ENCODE data around the gene ANGPTL4. TPM values are rescaled to one million over a fixed set of nuclear protein-coding genes. Genes with fewer than 3 reads are reported as not detected.

The ANGPTL4 gene
- total RNA-seq, 4 donors from 2014 or later, result 15.3 to 56.4 (median 19.1) TPM

DNA sequence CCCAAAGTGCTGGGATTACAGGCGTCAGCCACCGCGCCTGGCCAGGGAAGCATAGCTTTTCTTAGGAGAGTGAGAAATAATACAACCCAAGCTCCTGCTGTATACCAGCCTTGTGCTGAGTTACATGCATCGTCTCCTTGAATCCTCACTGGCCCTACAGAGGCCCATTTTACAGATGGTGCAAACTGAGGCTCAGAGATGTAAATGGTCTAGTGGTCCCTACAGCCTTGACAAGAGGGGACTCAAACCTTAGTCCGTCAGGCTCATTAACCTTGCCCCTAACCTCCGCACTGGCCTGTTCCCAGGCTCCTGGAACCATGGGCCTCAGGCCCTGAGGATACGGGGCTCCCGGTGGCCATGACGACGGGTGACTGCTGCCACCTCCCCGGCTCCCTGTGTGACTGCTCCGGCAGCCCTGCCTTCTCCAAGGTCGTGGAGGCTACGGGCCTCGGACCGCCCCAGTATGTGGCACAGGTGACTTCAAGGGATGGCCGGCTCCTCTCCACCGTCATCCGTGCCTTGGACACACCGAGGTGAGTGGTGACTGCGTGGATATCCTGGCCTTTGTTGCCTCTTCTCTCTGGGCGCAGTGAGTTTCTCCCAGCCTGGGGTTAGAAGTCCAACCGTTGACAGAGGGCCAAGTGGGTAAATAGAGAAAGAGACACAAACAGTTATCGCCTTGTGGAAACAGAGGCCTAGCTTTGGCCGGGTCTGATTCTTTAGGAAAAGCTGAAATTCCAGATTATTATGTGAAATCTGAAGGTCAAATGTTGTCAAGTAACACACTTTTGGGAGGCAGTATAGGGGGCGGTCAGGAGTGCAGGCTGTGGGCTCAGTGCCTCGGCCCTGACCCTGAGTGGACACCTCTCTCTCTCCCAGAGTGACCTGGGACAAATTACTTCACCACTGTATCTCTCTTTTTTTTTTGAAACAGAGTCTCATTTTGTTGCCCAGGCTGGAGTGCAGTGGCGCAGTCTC, 57.8 kb downstream of the ANGPTL4 start:
- DNase-seq (ENCODE audit: low spot score in 2 of 2), result no peak
- Histone ChIP-seq H3K9me3 (no peaks in the 10 kb centered on the region), H3K4me1 (peaks cover 25% of the 10 kb centered on the region), H3K36me3 (peaks cover 15% of the 10 kb centered on the region), H3K4me3 (no peak overlapping the region), H3K27me3 (no peaks in the 10 kb centered on the region), H3K27ac (no peak overlapping the region)
- TF ChIP-seq, protein P1, sequence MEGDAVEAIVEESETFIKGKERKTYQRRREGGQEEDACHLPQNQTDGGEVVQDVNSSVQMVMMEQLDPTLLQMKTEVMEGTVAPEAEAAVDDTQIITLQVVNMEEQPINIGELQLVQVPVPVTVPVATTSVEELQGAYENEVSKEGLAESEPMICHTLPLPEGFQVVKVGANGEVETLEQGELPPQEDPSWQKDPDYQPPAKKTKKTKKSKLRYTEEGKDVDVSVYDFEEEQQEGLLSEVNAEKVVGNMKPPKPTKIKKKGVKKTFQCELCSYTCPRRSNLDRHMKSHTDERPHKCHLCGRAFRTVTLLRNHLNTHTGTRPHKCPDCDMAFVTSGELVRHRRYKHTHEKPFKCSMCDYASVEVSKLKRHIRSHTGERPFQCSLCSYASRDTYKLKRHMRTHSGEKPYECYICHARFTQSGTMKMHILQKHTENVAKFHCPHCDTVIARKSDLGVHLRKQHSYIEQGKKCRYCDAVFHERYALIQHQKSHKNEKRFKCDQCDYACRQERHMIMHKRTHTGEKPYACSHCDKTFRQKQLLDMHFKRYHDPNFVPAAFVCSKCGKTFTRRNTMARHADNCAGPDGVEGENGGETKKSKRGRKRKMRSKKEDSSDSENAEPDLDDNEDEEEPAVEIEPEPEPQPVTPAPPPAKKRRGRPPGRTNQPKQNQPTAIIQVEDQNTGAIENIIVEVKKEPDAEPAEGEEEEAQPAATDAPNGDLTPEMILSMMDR (IDR thresholded peaks at IDR 0.05), result no peak
- TF ChIP-seq POLR2A (IDR thresholded peaks at IDR 0.05), result no peak
- no peak for TF ChIP-seq POLR2AphosphoS5 (IDR thresholded peaks at IDR 0.05)
- no peak for TF ChIP-seq EP300 (IDR thresholded peaks at IDR 0.05)
- 93% methylated on average over 22 of the region's 28 CpGs for WGBS

- Histone ChIP-seq H3K36me3 (peaks cover 26% of the 10 kb centered on the region), H3K4me3 (peak overlapping the region; percentile 15), H3K9me3 (no peaks in the 10 kb centered on the region), H3K27ac (peak overlapping the region; percentile 86), H3K27me3 (no peaks in the 10 kb centered on the region), H3K4me1 (peaks cover 19% of the 10 kb centered on the region)
- peak; percentile 93 to 96 for DNase-seq (ENCODE audit: low spot score in 2 of 2)
- peak in 2 of 3 donors; percentile 75 to 84 for TF ChIP-seq POLR2AphosphoS5 (IDR thresholded peaks at IDR 0.05)
- no peak for TF ChIP-seq POLR2A (IDR thresholded peaks at IDR 0.05)
- 22% methylated on average over 9 of the region's 9 CpGs for WGBS
Observed at GRCh38 chr19:8423817-8424223, 59.9 kb downstream of the ANGPTL4 start.

Other genes with a start within 250 kb of the ANGPTL4 start
- gene FBN3, start 214.6 kb upstream of the ANGPTL4 start, total RNA-seq, result under 1 TPM in 2 of 4 donors, not detected in 2; 0.05 to 0.17 TPM
- gene CERS4, start 154.8 kb upstream of the ANGPTL4 start, total RNA-seq, result 100 to 1,000 TPM in 3 of 4 donors, 10 to 100 TPM in 1; 84.6 to 132 (median 118) TPM
- 10 to 100 TPM; 11.8 to 41.0 (median 22.3) TPM for gene CD320, start 55.8 kb upstream of the ANGPTL4 start, total RNA-seq
- 10 to 100 TPM; 23.3 to 38.7 (median 25.2) TPM for gene NDUFA7, start 42.8 kb upstream of the ANGPTL4 start, total RNA-seq
- 1,000 to 10,000 TPM in 1 of 4 donors, 100 to 1,000 TPM in 3; 464 to 1,363 (median 834) TPM for gene RPS28, start 42.7 kb upstream of the ANGPTL4 start, total RNA-seq
- 1 to 10 TPM in 3 of 4 donors, under 1 TPM in 1; 0.83 to 7.9 (median 4.3) TPM for gene KANK3, start 20.9 kb upstream of the ANGPTL4 start, total RNA-seq
- gene RAB11B, start 26.2 kb downstream of the ANGPTL4 start, total RNA-seq, result 100 to 1,000 TPM in 1 of 4 donors, 10 to 100 TPM in 3; 44.8 to 104 (median 57.8) TPM
- gene MARCHF2, start 49.1 kb downstream of the ANGPTL4 start, total RNA-seq, result 10 to 100 TPM; 47.4 to 99.0 (median 90.8) TPM
- 100 to 1,000 TPM in 3 of 4 donors, 10 to 100 TPM in 1; 85.5 to 128 (median 121) TPM for gene HNRNPM, start 80.8 kb downstream of the ANGPTL4 start, total RNA-seq
- gene PRAM1, start 138.5 kb downstream of the ANGPTL4 start, total RNA-seq, result 1 to 10 TPM in 1 of 4 donors, under 1 TPM in 2, not detected in 1; 0.25 to 2.3 (median 0.34) TPM
- 10 to 100 TPM; 10.4 to 43.7 (median 18.0) TPM for gene ZNF414, start 150.0 kb downstream of the ANGPTL4 start, total RNA-seq
- 10 to 100 TPM in 1 of 4 donors, 1 to 10 TPM in 3; 3.2 to 14.6 (median 3.3) TPM for gene MYO1F, start 213.3 kb downstream of the ANGPTL4 start, total RNA-seq
- gene ADAMTS10, start 246.6 kb downstream of the ANGPTL4 start, total RNA-seq, result 10 to 100 TPM in 1 of 4 donors, 1 to 10 TPM in 3; 1.8 to 39.6 (median 6.2) TPM